Right atrium auricular region (tissue), 2 donors: ENCODE measurements around the gene PSD2. TPM values are rescaled to one million over a fixed set of nuclear protein-coding genes. Genes with fewer than 3 reads are reported as not detected.

ENCODE experiments used
- DNase-seq: peaks from one replicate; pipeline ENCODE4 v3.0.0-alpha.2; 2019; ENCODE audit warnings: low spot score
- H3K27ac ChIP-seq, 2 donors: fragments of 200-600 bp; sonication (generic); 1 replicate in 1 of 2; 2 replicates in 1 of 2; pipeline ENCODE4 v1.5.1; 2016 to 2019
- H3K27me3 ChIP-seq, 2 donors: fragments of 200-600 bp; sonication (generic); one replicate each; pipeline versions ENCODE4 v1.5.1 to v1.6.0; 2017 to 2019
- H3K36me3 ChIP-seq: fragments of 200-600 bp; sonication (generic); one replicate; pipeline ENCODE4 v1.5.1; 2016
- H3K4me1 ChIP-seq, 2 donors: fragments of 200-600 bp; sonication (generic); one replicate each; pipeline versions ENCODE4 v1.5.1 to v1.6.0; 2017 to 2019
- H3K4me3 ChIP-seq, 2 donors: fragments of 200-600 bp; sonication (generic); 1 replicate in 1 of 2; 2 replicates in 1 of 2; pipeline ENCODE4 v1.5.1; 2017 to 2019; ENCODE audit warnings: mild to moderate bottlenecking in 1 of 2, moderate library complexity in 1 of 2
- H3K9me3 ChIP-seq, 2 donors: fragments of 200-600 bp; sonication (generic); one replicate each; pipeline ENCODE4 v1.5.1; 2019
- total RNA-seq, 2 donors: library from RNA; depleted of rRNA; stranded (reverse); fragments of >200 nt; gene quantifications; one replicate each; pipeline ENCODE4 v1.1.0, GENCODE V29; 2016
- TF ChIP-seq, protein P1 (sequence below), 2 donors: fragments of 200-600 bp; sonication (generic); IDR thresholded peaks; one replicate each; pipeline ENCODE4 v1.5.1; 2019; ENCODE audit warnings: antibody characterized with exemption in 2 of 2

Gene PSD2
- total RNA-seq, 2 donors from 2014 or later: 0.12 to 0.19 TPM

DNA sequence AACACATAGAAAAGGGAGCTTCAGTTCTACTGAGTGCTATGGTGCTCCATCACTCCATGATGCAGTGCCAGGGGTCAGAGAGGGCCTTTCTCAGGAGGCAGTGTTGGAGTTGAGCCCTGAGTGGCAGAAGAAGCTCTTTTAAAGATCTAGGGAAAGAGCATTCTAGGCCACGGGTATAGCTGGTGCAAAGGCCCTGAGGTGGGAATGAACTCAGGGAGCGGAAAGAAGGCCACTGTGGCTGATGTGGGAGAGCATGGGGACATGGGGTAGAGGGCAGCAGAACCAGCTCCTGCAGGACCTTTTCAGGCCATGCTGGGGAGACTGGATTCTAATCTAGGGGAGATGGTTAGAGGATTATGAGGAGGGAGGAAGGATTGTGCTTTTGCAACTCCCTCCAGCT, 9.9 kb downstream of the PSD2 start:
- Histone ChIP-seq H3K4me3 (no peak overlapping the region), H3K9me3 (no peaks in the 10 kb centered on the region), H3K36me3 (no peaks in the 10 kb centered on the region), H3K27me3 (no peaks in the 10 kb centered on the region), H3K27ac (no peak overlapping the region), H3K4me1 (no peaks in the 10 kb centered on the region)
- TF ChIP-seq, protein P1, sequence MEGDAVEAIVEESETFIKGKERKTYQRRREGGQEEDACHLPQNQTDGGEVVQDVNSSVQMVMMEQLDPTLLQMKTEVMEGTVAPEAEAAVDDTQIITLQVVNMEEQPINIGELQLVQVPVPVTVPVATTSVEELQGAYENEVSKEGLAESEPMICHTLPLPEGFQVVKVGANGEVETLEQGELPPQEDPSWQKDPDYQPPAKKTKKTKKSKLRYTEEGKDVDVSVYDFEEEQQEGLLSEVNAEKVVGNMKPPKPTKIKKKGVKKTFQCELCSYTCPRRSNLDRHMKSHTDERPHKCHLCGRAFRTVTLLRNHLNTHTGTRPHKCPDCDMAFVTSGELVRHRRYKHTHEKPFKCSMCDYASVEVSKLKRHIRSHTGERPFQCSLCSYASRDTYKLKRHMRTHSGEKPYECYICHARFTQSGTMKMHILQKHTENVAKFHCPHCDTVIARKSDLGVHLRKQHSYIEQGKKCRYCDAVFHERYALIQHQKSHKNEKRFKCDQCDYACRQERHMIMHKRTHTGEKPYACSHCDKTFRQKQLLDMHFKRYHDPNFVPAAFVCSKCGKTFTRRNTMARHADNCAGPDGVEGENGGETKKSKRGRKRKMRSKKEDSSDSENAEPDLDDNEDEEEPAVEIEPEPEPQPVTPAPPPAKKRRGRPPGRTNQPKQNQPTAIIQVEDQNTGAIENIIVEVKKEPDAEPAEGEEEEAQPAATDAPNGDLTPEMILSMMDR (IDR thresholded peaks at IDR 0.05): no peak
- no peak for DNase-seq

DNA sequence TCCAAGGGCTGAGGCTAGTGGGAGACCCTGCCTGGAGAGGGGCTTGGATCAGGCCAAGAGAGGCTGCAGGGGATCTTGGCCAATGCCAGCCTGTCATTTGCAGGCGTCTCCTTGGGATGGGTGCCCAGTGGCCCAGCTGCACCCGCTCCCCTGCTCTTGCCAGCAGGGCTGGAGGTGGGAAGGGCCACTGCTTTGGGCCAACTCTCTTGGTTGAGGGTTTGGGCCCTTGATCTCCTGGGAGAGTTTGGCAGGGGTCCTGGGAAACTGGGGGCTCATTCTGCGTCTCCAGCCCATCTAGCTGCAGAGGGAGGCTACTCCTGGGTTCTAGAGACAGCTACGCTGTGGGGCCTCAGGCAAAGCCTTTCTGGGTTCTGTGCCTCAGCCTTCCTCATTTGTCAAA, 10.5 kb downstream of the PSD2 start:
- H3K4me1 ChIP-seq: no peaks in the 10 kb centered on the region
- H3K9me3 ChIP-seq: no peaks in the 10 kb centered on the region
- TF ChIP-seq, protein P1 (IDR thresholded peaks at IDR 0.05): no peak
- no peaks in the 10 kb centered on the region for H3K36me3 ChIP-seq
- no peak for DNase-seq
- H3K27ac ChIP-seq: no peak overlapping the region
- no peaks in the 10 kb centered on the region for H3K27me3 ChIP-seq
- no peak overlapping the region for H3K4me3 ChIP-seq

DNA sequence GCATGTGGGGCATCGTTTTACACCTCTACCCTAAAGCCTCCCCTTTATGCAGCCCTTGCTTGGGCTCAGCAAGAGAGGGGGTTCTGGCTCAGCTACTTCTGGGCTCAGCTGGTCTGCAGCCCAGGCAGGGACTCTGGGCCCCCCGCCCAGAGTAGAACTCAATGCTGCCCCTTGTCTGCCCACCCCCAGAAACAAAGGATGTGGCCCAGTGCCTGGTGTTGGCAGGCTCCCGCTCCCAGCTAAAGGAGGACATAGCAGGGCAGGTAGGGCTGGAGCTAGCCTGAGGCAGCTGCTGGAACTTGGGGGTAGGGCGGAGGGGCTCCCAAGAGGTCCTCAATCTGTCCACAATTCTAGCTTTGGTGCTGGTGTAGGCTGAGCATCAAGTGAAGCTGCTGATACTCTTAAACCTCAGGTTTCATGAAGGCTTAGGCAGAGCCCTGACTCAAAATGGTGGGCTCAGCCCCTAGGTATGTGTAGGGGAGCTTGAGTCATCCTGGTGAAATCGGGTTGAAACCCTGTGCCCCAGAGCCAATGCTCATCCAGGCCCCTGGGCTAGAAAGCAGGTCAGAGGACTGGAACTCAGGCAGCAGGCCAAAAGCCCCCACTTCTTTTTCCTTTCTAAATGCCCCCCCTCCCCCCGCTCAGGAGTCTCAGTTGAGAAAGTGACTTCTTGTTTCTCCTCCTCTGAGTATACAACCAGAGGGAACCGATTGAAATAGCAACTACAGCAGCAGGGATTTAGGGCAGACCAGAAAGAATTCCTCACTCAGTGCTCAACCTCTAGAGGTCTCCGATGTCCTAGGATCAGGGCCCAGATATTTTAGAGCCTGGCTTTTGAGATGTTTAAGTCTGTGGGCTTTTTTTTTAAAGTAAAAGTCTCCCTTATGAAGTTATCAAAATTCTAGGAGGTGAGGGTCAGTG, 11.4 kb downstream of the PSD2 start:
- Histone ChIP-seq H3K36me3 (no peaks in the 10 kb centered on the region), H3K27ac (no peak overlapping the region), H3K27me3 (no peaks in the 10 kb centered on the region), H3K4me1 (no peaks in the 10 kb centered on the region), H3K4me3 (no peak overlapping the region), H3K9me3 (no peaks in the 10 kb centered on the region)
- no peak for DNase-seq
- TF ChIP-seq, protein P1 (IDR thresholded peaks at IDR 0.05): no peak

DNA sequence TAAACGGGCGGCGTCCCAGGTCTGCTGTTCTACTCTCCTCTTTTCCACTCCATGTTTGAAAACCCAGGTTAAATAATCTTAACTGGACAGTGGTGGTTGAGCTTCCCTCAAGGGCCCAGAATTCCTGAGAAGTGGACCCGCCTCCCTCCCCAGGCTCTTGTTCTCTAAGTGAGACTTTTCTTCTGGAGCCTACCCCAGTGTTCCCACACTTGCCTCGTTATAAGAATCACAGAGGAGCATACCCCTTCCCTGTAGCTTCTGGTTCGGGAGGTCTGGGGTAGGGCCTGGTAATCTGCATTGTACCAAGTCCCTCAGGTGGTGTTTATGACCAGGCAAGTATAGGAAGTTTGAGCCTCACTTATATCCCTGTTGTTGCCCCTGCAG, 12.0 kb downstream of the PSD2 start:
- H3K36me3 ChIP-seq: no peaks in the 10 kb centered on the region
- DNase-seq: no peak
- no peaks in the 10 kb centered on the region for H3K4me1 ChIP-seq
- H3K9me3 ChIP-seq: no peaks in the 10 kb centered on the region
- no peak overlapping the region for H3K4me3 ChIP-seq
- TF ChIP-seq, protein P1 (IDR thresholded peaks at IDR 0.05): no peak
- no peak overlapping the region for H3K27ac ChIP-seq
- no peaks in the 10 kb centered on the region for H3K27me3 ChIP-seq

DNA sequence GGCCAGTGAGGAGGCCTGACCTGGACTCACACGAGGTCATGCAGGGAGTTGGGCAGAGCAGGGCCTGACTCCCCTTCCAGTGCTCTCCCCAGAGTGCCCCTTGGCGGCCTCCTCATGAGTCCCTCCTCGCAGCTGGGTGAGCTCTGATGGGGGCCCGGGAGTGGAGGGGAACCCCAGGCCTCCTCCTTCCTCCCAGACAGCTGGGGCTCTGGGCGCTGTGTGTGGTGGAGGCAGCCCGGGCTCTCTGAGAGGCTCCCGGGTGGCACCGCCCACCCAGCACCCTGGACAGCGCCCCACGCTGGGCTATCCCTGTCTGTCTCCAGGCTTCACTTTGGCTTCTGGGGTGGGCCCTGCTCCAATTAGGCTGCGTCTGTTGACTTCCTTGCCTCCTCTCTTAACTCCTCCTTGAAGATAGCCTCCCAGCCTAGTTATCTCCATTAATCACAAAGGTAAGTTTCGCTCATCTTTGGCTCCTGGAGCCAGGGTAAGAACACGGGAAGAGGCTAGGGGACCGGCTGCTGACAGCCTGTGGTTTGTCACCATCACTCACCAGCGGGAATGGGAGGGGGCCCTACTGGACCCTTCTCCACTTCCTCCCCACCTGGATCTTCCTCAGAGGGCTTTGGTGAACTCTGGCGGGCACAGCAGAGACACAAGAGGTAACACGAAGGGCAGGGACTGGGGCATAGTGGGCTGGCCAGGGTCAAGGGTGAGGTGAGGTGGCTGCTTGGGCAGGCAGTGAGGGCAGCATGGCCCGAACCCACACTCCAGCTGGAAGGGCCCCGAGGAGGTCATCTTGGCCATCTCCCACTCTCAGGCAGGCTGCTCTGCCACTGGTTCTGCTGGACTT, 13.1 kb downstream of the PSD2 start:
- DNase-seq: no peak
- Histone ChIP-seq H3K9me3 (no peaks in the 10 kb centered on the region), H3K4me3 (no peak overlapping the region), H3K36me3 (no peaks in the 10 kb centered on the region), H3K27me3 (no peaks in the 10 kb centered on the region), H3K27ac (no peak overlapping the region), H3K4me1 (no peaks in the 10 kb centered on the region)
- TF ChIP-seq, protein P1 (IDR thresholded peaks at IDR 0.05): no peak
